CD4-positive, CD25-positive, alpha-beta regulatory T cell (primary cell): ENCODE data around the gene PRPF39. TPM values are rescaled to one million over a fixed set of nuclear protein-coding genes. Genes with fewer than 3 reads are reported as not detected.

Experiments
- polyA plus RNA-seq, 4 donors: library from polyadenylated mRNA; unstranded; fragments of 300-500 nt; fragmentation: Illumina TruSeq; gene quantifications; one replicate each; pipeline ENCODE4 v1.2.3, GENCODE V29; 2021
- total RNA-seq: library from RNA; stranded (reverse); gene quantifications from one replicate; pipeline ENCODE4 v1.2.3, GENCODE V29; 2022

Gene PRPF39
- total and polyA plus RNA-seq, 5 donors from 2014 or later, result 5.5 to 64.4 (median 12.2) TPM

Other genes with a start within 250 kb of the PRPF39 start
- gene KLHL28, start 122.2 kb upstream of the PRPF39 start, total RNA-seq, result 53.9 TPM
- gene KLHL28, start 122.2 kb upstream of the PRPF39 start, polyA plus RNA-seq, result 10 to 100 TPM; 39.9 to 50.8 (median 47.0) TPM
- gene TOGARAM1, start 121.9 kb upstream of the PRPF39 start, total RNA-seq, result 17.2 TPM
- 10 to 100 TPM in 1 of 4 donors, 1 to 10 TPM in 3; 6.4 to 10.4 (median 8.4) TPM for gene TOGARAM1, start 121.9 kb upstream of the PRPF39 start, polyA plus RNA-seq
- 43.8 TPM for gene FKBP3, start 50.4 kb downstream of the PRPF39 start, total RNA-seq
- 10 to 100 TPM; 57.9 to 79.2 (median 64.5) TPM for gene FKBP3, start 50.4 kb downstream of the PRPF39 start, polyA plus RNA-seq
- gene FANCM, start 51.8 kb downstream of the PRPF39 start, total RNA-seq, result 9.2 TPM
- 1 to 10 TPM; 4.0 to 5.5 (median 5.2) TPM for gene FANCM, start 51.8 kb downstream of the PRPF39 start, polyA plus RNA-seq
- gene MIS18BP1, start 169.1 kb downstream of the PRPF39 start, total RNA-seq, result 34.8 TPM
- gene MIS18BP1, start 169.1 kb downstream of the PRPF39 start, polyA plus RNA-seq, result 10 to 100 TPM; 16.2 to 25.2 (median 20.6) TPM